GM23248 (cell line): ENCODE data around the gene TPK1. TPM values are rescaled to one million over a fixed set of nuclear protein-coding genes. Genes with fewer than 3 reads are reported as not detected.

ENCODE experiments used
- DNase-seq: peaks from one replicate; pipeline ENCODE4 v3.0.0-alpha.2; 2015
- H2AFZ ChIP-seq: fragments of 200-600 bp; sonication (generic); 2 replicates; pipeline ENCODE4 v1.6.1; 2016; ENCODE audit warnings: antibody characterized with exemption
- H3F3A ChIP-seq: fragments of 200-600 bp; sonication (generic); 2 replicates; pipeline ENCODE4 v1.6.1; 2016; ENCODE audit warnings: mild to moderate bottlenecking, antibody characterized with exemption, mixed run types; ENCODE audit not compliant: insufficient read depth
- H3K27ac ChIP-seq: fragments of 200-600 bp; sonication (generic); 2 replicates; pipeline ENCODE4 v1.5.1; 2016; ENCODE audit warnings: mild to moderate bottlenecking
- H3K27me3 ChIP-seq: fragments of 200-600 bp; sonication (generic); replicated peaks from 2 replicates; pipeline ENCODE4 v1.6.1; 2016; ENCODE audit warnings: mild to moderate bottlenecking; ENCODE audit not compliant: insufficient read depth
- H3K36me3 ChIP-seq: fragments of 200-600 bp; sonication (generic); 2 replicates; pipeline ENCODE4 v1.6.1; 2016; ENCODE audit warnings: low read depth, mild to moderate bottlenecking
- H3K4me1 ChIP-seq: fragments of 200-600 bp; sonication (generic); 2 replicates; pipeline ENCODE4 v1.6.1; 2016; ENCODE audit warnings: mild to moderate bottlenecking; ENCODE audit not compliant: insufficient read depth
- H3K4me2 ChIP-seq: fragments of 200-600 bp; sonication (generic); one replicate; pipeline ENCODE4 v1.6.1; 2016; ENCODE audit warnings: mild to moderate bottlenecking; ENCODE audit not compliant: unreplicated experiment
- H3K4me3 ChIP-seq: fragments of 200-600 bp; sonication (generic); 2 replicates; pipeline ENCODE4 v1.5.1; 2016; ENCODE audit warnings: mild to moderate bottlenecking
- H3K79me2 ChIP-seq: fragments of 200-600 bp; sonication (generic); 2 replicates; pipeline ENCODE4 v1.6.1; 2016; ENCODE audit warnings: mild to moderate bottlenecking; ENCODE audit not compliant: insufficient read depth
- H3K9ac ChIP-seq: fragments of 200-600 bp; sonication (generic); 2 replicates; pipeline ENCODE4 v1.6.1; 2016; ENCODE audit warnings: mild to moderate bottlenecking
- H3K9me2 ChIP-seq: fragments of 200-600 bp; sonication (generic); 2 replicates; pipeline ENCODE4 v1.6.1; 2016; ENCODE audit warnings: mixed run types, mild to moderate bottlenecking, moderate library complexity; ENCODE audit not compliant: insufficient read depth
- H3K9me3 ChIP-seq: fragments of 200-600 bp; sonication (generic); one replicate; pipeline ENCODE4 v1.6.1; 2017; ENCODE audit warnings: low read depth
- H4K20me1 ChIP-seq: fragments of 200-600 bp; sonication (generic); 2 replicates; pipeline ENCODE4 v1.6.0; 2016; ENCODE audit not compliant: insufficient read depth
- EZH2 ChIP-seq: fragments of 200-600 bp; sonication (generic); IDR thresholded peaks from 2 replicates; pipeline ENCODE4 v1.6.1; 2018; ENCODE audit warnings: antibody characterized with exemption, mild to moderate bottlenecking; ENCODE audit not compliant: insufficient read depth, poor library complexity, severe bottlenecking
- EZH2phosphoT487 ChIP-seq: fragments of 200-600 bp; sonication (generic); IDR thresholded peaks from 2 replicates; pipeline ENCODE4 v1.6.1; 2018; ENCODE audit warnings: antibody characterized with exemption, moderate library complexity, mild to moderate bottlenecking, low read depth; ENCODE audit not compliant: insufficient read depth
- WGBS, 2 experiments: methylation state at CpG; one replicate each; pipeline ENCODE4 v1.1.6; 2015 to 2017; ENCODE audit warnings: low lambda C conversion rate in 2 of 2, low coverage in 1 of 2; ENCODE audit errors: missing lambda C conversion rate in 2 of 2; 5-methylcytosine and 5-hydroxymethylcytosine counted together
- in situ Hi-C: fragments of 300-500 bp; cut with MboI; formaldehyde crosslinking; loops from 2 replicates; pipeline ENCODE4 v1.15.0; 2020
- polyA plus RNA-seq: library from polyadenylated mRNA; unstranded; fragments of >200 nt; fragmentation: Nextera tagmentation; extraction: Ambion mirVana; gene quantifications from 2 replicates; pipeline ENCODE4 v1.2.1, GENCODE V29; 2016
- total RNA-seq: library from RNA; depleted of rRNA; stranded (reverse); fragments of >200 nt; shearing (Covaris generic); gene quantifications from 2 replicates; pipeline ENCODE4 v1.2.3, GENCODE V29; 2014

TPK1 gene
- total and polyA plus RNA-seq, 2 experiments from 2014 or later, result 2.9 to 3.7 TPM

DNA sequence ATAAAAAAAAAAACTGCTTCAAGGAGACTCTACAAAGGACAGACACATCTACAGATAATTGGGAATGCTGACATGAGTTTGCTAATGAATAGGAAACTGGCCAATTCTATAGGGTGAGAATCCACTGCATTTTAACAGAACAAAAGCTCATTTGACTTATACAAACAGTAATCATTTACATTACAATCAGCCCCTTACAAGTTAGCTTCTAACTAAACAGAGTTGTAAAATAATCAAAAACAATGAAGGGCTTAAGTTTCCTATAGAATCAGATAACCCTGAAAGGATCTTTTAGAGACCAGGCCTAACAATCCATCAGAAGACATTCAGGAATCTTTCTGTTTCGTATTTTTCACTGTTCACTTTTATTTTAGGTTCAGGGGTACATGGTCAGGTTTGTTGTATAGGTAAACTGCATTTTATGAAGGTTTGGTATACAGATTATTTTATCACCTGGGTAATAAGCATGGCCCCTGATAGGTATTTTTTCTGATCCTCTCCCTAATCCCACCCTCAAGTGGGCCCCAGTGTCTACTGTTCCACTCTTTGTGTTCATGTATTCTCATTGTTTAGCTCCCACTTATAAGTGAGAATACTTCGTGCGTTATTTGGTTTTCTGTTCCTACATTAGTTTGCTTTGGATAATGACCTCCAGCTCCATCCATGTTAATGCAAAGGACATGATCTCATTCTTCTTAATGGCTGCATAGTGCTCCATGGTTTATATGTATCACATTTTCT is 301.0 kb downstream of the TPK1 start:
- Histone ChIP-seq H3K9me2 (no peaks in the 10 kb centered on the region), H3K27me3 (no peaks in the 10 kb centered on the region), H3K79me2 (no peaks in the 10 kb centered on the region), H2AFZ (no peak overlapping the region), H3K27ac (no peak overlapping the region), H3K4me2 (no peak overlapping the region), H3F3A (no peaks in the 10 kb centered on the region), H3K9ac (no peak overlapping the region), H3K4me3 (no peak overlapping the region), H3K36me3 (no peaks in the 10 kb centered on the region), H4K20me1 (no peaks in the 10 kb centered on the region), H3K4me1 (no peaks in the 10 kb centered on the region), H3K9me3 (no peaks in the 10 kb centered on the region)
- DNase-seq, result no peak
- TF ChIP-seq EZH2 (no peak), EZH2phosphoT487 (no peak)
- 57 to 59% methylated on average over 3 of the region's 3 CpGs for WGBS, 2 experiments
- in situ Hi-C loops, result no loop called here

DNA sequence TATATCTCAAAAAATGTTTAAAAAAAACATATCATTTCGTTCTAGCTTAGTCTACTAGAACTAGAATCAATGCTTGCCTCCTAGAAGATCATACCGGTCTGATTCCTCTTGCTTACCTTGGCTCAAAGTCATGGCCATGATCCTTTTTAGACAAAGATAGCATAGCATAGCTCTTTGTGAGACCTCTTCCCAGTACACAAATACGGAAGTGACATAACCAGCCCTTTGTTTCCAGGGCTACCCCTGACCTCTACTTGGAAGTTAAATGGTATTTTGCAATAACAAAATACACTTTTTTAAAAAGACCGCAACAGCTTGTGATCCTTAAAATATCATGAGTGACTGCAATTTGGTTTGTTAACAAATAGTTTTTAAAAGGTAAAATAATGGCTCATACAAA is 301.7 kb downstream of the TPK1 start:
- WGBS, 2 experiments, result 61 to 63% methylated on average over 4 of the region's 4 CpGs
- H3K4me2 ChIP-seq, result no peak overlapping the region
- no peaks in the 10 kb centered on the region for H3K79me2 ChIP-seq
- no peak for DNase-seq
- TF ChIP-seq EZH2phosphoT487, result no peak
- TF ChIP-seq EZH2, result no peak
- H4K20me1 ChIP-seq, result no peaks in the 10 kb centered on the region
- no peak overlapping the region for H3K27ac ChIP-seq
- no peaks in the 10 kb centered on the region for H3K9me3 ChIP-seq
- in situ Hi-C loops, result no loop called here
- no peaks in the 10 kb centered on the region for H3K36me3 ChIP-seq
- no peaks in the 10 kb centered on the region for H3K9me2 ChIP-seq
- no peaks in the 10 kb centered on the region for H3K27me3 ChIP-seq
- no peak overlapping the region for H3K4me3 ChIP-seq
- no peaks in the 10 kb centered on the region for H3F3A ChIP-seq
- H3K4me1 ChIP-seq, result no peaks in the 10 kb centered on the region
- no peak overlapping the region for H2AFZ ChIP-seq
- no peak overlapping the region for H3K9ac ChIP-seq

DNA sequence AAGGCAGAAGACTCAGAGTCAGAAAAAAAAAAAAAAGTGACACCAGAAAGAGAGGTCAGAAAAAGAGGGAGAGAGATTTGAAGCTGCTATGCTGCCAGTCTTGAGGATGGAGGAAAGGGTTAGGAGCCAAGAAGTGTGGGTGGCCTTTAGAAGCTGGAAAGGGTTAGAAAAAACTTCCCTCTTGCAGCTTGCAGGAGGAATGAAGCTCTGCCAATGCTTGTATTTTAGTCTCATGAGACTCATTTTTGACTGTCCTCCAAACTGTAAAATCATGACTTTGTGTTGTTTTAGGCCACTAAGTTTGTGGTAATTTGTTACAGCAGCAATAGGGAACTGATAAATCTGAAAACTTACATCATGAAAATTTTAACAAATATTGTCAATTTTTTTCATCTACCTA is 304.7 kb downstream of the TPK1 start:
- no peak for DNase-seq

DNA sequence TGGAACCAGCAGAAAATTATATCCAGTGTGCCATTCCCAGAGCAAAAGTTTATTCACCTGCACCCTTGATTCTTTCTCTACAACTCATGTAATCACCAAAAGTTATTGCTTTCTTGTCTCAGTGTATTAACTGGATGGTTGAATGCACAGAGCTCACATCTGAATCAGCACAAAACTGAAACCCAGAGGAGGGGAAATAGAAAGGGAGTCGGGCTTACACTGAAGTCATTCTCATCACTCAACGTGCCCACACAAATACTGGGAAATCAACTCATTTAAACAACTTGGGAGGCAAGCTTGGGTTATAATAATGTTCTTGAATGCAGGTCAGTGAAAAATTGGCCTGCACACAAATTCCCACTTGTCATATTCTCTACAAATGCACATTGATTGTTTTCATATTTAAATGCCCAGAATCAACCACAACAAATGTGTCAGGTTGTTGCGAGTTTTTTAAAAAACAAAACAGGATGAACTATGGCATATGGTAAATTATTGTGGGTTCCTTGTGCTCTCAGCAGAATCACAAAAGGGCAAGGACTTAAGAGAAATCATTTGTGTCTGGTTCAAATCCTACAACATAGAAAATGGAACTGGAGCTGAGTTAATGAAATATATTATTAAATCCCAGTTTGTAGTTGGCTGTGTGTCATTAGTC is 306.5 kb downstream of the TPK1 start:
- no peaks in the 10 kb centered on the region for H3K4me1 ChIP-seq
- H3K4me2 ChIP-seq, result no peak overlapping the region
- WGBS, 2 experiments, result 35 to 40% methylated on average over 3 of the region's 3 CpGs
- no peaks in the 10 kb centered on the region for H3F3A ChIP-seq
- H3K9me2 ChIP-seq, result no peaks in the 10 kb centered on the region
- DNase-seq, result no peak
- no peak overlapping the region for H3K9ac ChIP-seq
- no peak overlapping the region for H3K4me3 ChIP-seq
- in situ Hi-C loops, result no loop called here
- no peak overlapping the region for H2AFZ ChIP-seq
- H3K79me2 ChIP-seq, result no peaks in the 10 kb centered on the region
- H3K36me3 ChIP-seq, result no peaks in the 10 kb centered on the region
- H3K9me3 ChIP-seq, result no peaks in the 10 kb centered on the region
- no peaks in the 10 kb centered on the region for H4K20me1 ChIP-seq
- no peaks in the 10 kb centered on the region for H3K27me3 ChIP-seq
- no peak for TF ChIP-seq EZH2phosphoT487
- no peak for TF ChIP-seq EZH2
- H3K27ac ChIP-seq, result no peak overlapping the region

More for the DNA sequence above, 304.7 kb downstream of the TPK1 start:
- H4K20me1 ChIP-seq, result no peaks in the 10 kb centered on the region
- H3K9me2 ChIP-seq, result no peaks in the 10 kb centered on the region
- H3K27ac ChIP-seq, result no peak overlapping the region
- H3K79me2 ChIP-seq, result no peaks in the 10 kb centered on the region
- in situ Hi-C loops, result no loop called here
- no peaks in the 10 kb centered on the region for H3K9me3 ChIP-seq
- no peak overlapping the region for H2AFZ ChIP-seq
- no peaks in the 10 kb centered on the region for H3K36me3 ChIP-seq
- TF ChIP-seq EZH2phosphoT487, result no peak
- TF ChIP-seq EZH2, result no peak
- H3K4me3 ChIP-seq, result no peak overlapping the region
- no peaks in the 10 kb centered on the region for H3F3A ChIP-seq
- H3K4me2 ChIP-seq, result no peak overlapping the region
- no peaks in the 10 kb centered on the region for H3K4me1 ChIP-seq
- no peak overlapping the region for H3K9ac ChIP-seq
- no peaks in the 10 kb centered on the region for H3K27me3 ChIP-seq
